Mesothelial cell of epicardium (in vitro differentiated cells): Measurements from ENCODE around the gene C1orf198. TPM values are rescaled to one million over a fixed set of nuclear protein-coding genes. Genes with fewer than 3 reads are reported as not detected.

ENCODE experiments used
- DNase-seq, 2 experiments: peaks; one replicate each; pipeline ENCODE4 v3.0.0; 2021; ENCODE audit warnings: low spot score in 2 of 2; ENCODE audit not compliant: unreplicated experiment in 2 of 2
- H3K27ac Mint-ChIP-seq: 2 replicates; pipeline ENCODE4 v1.8.0; 2021; ENCODE audit warnings: mixed read lengths
- H3K27me3 Mint-ChIP-seq: 2 replicates; pipeline ENCODE4 v1.8.0; 2021; ENCODE audit warnings: low read depth, mixed read lengths
- H3K36me3 Mint-ChIP-seq: 2 replicates; pipeline ENCODE4 v1.8.0; 2021; ENCODE audit warnings: mixed read lengths
- H3K4me1 Mint-ChIP-seq: 2 replicates; pipeline ENCODE4 v1.8.0; 2021; ENCODE audit warnings: mixed read lengths
- H3K4me3 Mint-ChIP-seq: 2 replicates; pipeline ENCODE4 v1.8.0; 2021; ENCODE audit warnings: mild to moderate bottlenecking, moderate library complexity, mixed read lengths
- H3K9me3 Mint-ChIP-seq: 2 replicates; pipeline ENCODE4 v1.8.0; 2021; ENCODE audit warnings: mixed read lengths
- total RNA-seq: library from RNA; stranded (reverse); gene quantifications from 3 replicates; pipeline ENCODE4 v1.2.1, GENCODE V29; 2021
- TF ChIP-seq, protein P1 (sequence below): fragments of 200-600 bp; sonication (generic); IDR thresholded peaks from one replicate; pipeline ENCODE4 v1.5.0; 2021; ENCODE audit warnings: antibody characterized with exemption; ENCODE audit not compliant: unreplicated experiment

The C1orf198 gene
- total RNA-seq, 1 donor from 2014 or later, result 143 TPM

DNA sequence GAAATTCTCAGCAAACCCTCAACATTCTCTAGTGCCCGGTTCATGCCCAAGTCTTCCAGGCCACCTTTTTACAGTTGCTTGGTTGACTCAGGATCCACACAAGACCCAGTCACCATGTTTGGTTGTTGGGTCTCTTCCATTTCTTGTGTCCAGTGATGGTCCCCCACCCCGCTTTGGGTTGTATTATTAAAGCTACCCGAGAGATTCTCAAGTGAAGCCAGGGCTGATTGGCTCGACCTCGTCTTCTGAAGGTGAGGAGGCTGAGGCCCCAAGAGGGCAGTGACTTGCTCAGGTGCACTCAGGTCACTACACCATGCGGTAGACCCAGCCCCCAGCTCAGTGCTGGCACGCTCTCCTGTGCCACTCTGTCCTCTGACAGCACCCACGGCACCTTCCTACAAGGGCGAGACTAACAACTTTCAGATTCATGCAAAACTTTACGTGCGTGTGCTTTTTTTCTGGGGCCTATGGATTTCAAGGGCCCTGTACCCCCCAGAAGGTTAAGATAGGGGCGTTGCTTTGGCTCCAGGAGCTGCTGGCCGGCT, 70.9 kb downstream of the C1orf198 start:
- peaks cover 3% of the 10 kb centered on the region for H3K27me3 Mint-ChIP-seq
- TF ChIP-seq, protein P1, sequence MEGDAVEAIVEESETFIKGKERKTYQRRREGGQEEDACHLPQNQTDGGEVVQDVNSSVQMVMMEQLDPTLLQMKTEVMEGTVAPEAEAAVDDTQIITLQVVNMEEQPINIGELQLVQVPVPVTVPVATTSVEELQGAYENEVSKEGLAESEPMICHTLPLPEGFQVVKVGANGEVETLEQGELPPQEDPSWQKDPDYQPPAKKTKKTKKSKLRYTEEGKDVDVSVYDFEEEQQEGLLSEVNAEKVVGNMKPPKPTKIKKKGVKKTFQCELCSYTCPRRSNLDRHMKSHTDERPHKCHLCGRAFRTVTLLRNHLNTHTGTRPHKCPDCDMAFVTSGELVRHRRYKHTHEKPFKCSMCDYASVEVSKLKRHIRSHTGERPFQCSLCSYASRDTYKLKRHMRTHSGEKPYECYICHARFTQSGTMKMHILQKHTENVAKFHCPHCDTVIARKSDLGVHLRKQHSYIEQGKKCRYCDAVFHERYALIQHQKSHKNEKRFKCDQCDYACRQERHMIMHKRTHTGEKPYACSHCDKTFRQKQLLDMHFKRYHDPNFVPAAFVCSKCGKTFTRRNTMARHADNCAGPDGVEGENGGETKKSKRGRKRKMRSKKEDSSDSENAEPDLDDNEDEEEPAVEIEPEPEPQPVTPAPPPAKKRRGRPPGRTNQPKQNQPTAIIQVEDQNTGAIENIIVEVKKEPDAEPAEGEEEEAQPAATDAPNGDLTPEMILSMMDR, result no peak
- H3K36me3 Mint-ChIP-seq, result no peaks in the 10 kb centered on the region
- no peak overlapping the region for H3K4me3 Mint-ChIP-seq
- peaks cover 13% of the 10 kb centered on the region for H3K4me1 Mint-ChIP-seq
- no peak for DNase-seq
- no peak overlapping the region for H3K27ac Mint-ChIP-seq
- H3K9me3 Mint-ChIP-seq, result no peaks in the 10 kb centered on the region

DNA sequence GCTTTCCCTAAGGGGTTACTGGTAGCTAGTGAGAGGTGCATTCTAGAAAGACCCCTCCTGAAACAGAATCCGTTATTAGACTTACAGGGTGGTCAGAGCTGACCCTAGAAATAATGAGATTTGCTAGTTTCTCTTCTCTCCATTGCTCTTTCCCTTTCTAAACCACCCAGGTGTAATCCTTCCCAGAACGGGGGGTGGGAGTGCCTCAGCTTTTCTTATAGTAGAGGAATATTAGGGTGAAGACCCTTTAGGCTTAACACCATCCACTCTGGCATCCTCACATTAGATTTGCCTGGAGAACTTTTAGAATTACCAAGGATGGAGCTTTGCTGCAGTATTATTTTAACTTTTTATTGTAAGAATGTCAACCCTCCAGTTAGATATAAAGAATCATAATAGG, 71.7 kb downstream of the C1orf198 start:
- no peaks in the 10 kb centered on the region for H3K36me3 Mint-ChIP-seq
- no peaks in the 10 kb centered on the region for H3K9me3 Mint-ChIP-seq
- H3K27ac Mint-ChIP-seq, result no peak overlapping the region
- H3K4me1 Mint-ChIP-seq, result peaks cover 13% of the 10 kb centered on the region
- H3K4me3 Mint-ChIP-seq, result no peak overlapping the region
- DNase-seq, result no peak
- TF ChIP-seq, protein P1, result no peak
- H3K27me3 Mint-ChIP-seq, result peaks cover 3% of the 10 kb centered on the region

DNA sequence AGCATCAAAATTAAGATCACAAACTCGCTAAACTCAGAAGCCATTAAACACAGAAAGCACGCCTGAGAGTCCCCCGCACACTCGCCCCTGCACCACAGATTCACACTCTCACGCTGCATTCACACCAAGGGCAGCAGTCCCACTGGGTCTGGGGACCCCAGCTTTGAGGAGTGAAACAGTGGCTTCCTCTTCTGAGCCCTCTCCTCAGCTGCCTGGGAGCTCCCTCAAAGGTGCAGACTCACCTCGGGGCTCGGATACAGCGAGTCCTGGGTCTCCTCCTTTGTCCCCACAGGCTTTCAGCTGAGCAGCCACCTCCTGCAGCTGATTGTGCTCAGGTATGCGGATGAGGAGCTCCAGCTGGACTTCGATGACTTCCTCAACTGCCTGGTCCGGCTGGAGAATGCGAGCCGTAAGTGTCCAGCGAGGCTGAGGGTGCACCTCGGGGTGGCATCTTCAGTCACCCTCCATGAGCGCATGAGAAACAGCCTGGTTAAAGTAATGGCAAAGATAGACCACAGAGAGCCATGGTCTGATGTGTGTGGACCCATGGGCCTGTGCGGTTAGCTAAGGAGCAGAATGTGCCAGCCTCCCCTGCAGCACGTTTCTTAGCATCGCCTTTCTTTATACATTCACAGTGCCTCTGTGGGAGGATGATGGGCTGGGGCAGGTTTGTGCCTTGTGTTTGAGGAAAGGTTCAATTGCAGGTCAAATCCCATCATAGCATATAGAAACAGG, 73.3 kb downstream of the C1orf198 start:
- DNase-seq, result no peak
- TF ChIP-seq, protein P1, result no peak
- Mint-ChIP-seq H3K4me3 (no peak overlapping the region), H3K36me3 (no peaks in the 10 kb centered on the region), H3K27ac (no peak overlapping the region), H3K4me1 (peaks cover 13% of the 10 kb centered on the region), H3K9me3 (no peaks in the 10 kb centered on the region), H3K27me3 (peaks cover 3% of the 10 kb centered on the region)

DNA sequence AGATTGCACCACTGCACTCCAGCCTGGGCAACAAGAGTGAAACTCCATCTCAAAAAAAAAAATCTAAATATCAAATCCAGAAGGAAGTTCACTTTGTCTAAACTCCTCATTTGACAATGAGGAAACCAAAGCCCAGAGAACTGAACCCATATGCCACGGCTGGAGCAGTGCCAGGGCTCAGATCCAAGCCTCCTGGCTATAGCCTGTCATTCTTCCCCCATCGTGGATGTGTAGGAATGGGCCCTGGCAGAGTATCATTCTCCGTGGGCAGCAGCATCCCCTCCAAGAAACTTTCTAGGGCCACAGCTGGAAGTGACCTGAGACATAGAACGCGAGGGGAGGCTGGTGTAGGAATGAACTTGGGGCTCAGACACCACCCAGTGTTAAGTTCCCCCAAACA, 73.9 kb downstream of the C1orf198 start:
- Mint-ChIP-seq H3K9me3 (no peaks in the 10 kb centered on the region), H3K27ac (no peak overlapping the region), H3K4me1 (peaks cover 13% of the 10 kb centered on the region), H3K36me3 (no peaks in the 10 kb centered on the region), H3K4me3 (no peak overlapping the region), H3K27me3 (peaks cover 3% of the 10 kb centered on the region)
- DNase-seq, result no peak
- TF ChIP-seq, protein P1, result no peak

DNA sequence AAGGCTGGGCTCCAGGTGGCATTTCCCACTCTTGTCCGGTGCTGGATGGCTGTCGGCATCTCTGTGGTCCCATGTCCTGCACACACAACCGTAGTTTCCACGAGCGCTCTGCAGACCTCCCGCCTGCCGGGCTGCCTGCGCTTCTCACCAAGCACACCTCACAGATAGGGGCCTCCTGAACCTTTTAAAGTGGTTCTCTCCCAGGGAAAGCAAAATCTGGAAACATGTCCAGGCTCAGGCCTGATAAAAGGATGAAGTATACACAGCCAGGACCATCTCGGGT, 74.9 kb downstream of the C1orf198 start:
- no peak for DNase-seq
- Mint-ChIP-seq H3K27ac (no peak overlapping the region), H3K36me3 (no peaks in the 10 kb centered on the region), H3K27me3 (peaks cover 3% of the 10 kb centered on the region), H3K4me1 (peaks cover 13% of the 10 kb centered on the region), H3K9me3 (no peaks in the 10 kb centered on the region), H3K4me3 (no peak overlapping the region)
- TF ChIP-seq, protein P1, result no peak
